Measurements from ENCODE around the gene PLEKHO1.

GRCh38 chr1:150194381-150195031, 44.8 kb downstream of the PLEKHO1 start:
- TF ChIP-seq EZH2 (IDR thresholded peaks at IDR 0.05; ENCODE audit: borderline replicate concordance, insufficient read depth, low read length, poor library complexity, severe bottlenecking) (no peak), RAD21 (conservative IDR thresholded peaks at IDR 0.05) (no peak), EP300 (conservative IDR thresholded peaks at IDR 0.05; ENCODE audit: poor library complexity, severe bottlenecking) (no peak), CTCF (IDR thresholded peaks at IDR 0.05; ENCODE audit: poor library complexity, severe bottlenecking) (no peak), POLR2AphosphoS5 (IDR thresholded peaks at IDR 0.05) (no peak), TAF1 (IDR thresholded peaks at IDR 0.05; ENCODE audit: low read depth) (no peak), MXI1 (conservative IDR thresholded peaks at IDR 0.05; ENCODE audit: poor library complexity, severe bottlenecking) (no peak), REST (IDR thresholded peaks at IDR 0.05; ENCODE audit: borderline replicate concordance) (no peak)
